C4-2B (cell line): ENCODE results near the gene DUSP2.

Experiments
- ZFX ChIP-seq: fragments of 450-650 bp; IDR thresholded peaks from 2 replicates; pipeline ENCODE4 v1.6.1; 2017
- TF ChIP-seq, protein P1 (sequence below): fragments of 450-650 bp; conservative IDR thresholded peaks from 2 replicates; pipeline ENCODE4 v1.5.1; 2017; ENCODE audit warnings: mild to moderate bottlenecking

- TF ChIP-seq, protein P1, sequence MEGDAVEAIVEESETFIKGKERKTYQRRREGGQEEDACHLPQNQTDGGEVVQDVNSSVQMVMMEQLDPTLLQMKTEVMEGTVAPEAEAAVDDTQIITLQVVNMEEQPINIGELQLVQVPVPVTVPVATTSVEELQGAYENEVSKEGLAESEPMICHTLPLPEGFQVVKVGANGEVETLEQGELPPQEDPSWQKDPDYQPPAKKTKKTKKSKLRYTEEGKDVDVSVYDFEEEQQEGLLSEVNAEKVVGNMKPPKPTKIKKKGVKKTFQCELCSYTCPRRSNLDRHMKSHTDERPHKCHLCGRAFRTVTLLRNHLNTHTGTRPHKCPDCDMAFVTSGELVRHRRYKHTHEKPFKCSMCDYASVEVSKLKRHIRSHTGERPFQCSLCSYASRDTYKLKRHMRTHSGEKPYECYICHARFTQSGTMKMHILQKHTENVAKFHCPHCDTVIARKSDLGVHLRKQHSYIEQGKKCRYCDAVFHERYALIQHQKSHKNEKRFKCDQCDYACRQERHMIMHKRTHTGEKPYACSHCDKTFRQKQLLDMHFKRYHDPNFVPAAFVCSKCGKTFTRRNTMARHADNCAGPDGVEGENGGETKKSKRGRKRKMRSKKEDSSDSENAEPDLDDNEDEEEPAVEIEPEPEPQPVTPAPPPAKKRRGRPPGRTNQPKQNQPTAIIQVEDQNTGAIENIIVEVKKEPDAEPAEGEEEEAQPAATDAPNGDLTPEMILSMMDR = no peak
- TF ChIP-seq ZFX = no peak
These were observed 25.4 kb upstream of the DUSP2 start for GRCh38 chr2:96170626-96171025.
